Central memory CD8-positive, alpha-beta T cell (primary cell): ENCODE measurements around the gene GNB1.
A peak's percentile ranks its signal among the peaks of the same experiment; 100 is the strongest.

Source experiments
- ATAC-seq: fragments of 150-1000 bp; cut with Tn5 transposase; replicated peaks from 2 replicates; pipeline ENCODE4 v1.10.0; 2022; ENCODE audit warnings: mild to moderate bottlenecking, moderate FRiP score, moderate number of reproducible peaks; ENCODE audit not compliant: poor library complexity, severe bottlenecking; ENCODE audit errors: extremely low read depth
- DNase-seq, 2 donors: peaks; one replicate each; pipeline ENCODE4 v3.0.0; 2021; ENCODE audit warnings: low spot score in 2 of 2
- H3K27ac Mint-ChIP-seq: one replicate; pipeline ENCODE4 v1.8.0; 2022; ENCODE audit warnings: low read depth, mild to moderate bottlenecking, moderate library complexity, mixed read lengths
- H3K27me3 Mint-ChIP-seq: one replicate; pipeline ENCODE4 v1.8.0; 2022; ENCODE audit warnings: mixed read lengths
- H3K36me3 Mint-ChIP-seq: one replicate; pipeline ENCODE4 v1.8.0; 2022; ENCODE audit warnings: mild to moderate bottlenecking, moderate library complexity, mixed read lengths; ENCODE audit not compliant: insufficient read depth
- H3K4me1 Mint-ChIP-seq: one replicate; pipeline ENCODE4 v1.8.0; 2022; ENCODE audit warnings: mixed read lengths
- H3K4me3 Mint-ChIP-seq: one replicate; pipeline ENCODE4 v1.8.0; 2022; ENCODE audit warnings: mild to moderate bottlenecking, moderate library complexity, mixed read lengths
- H3K9me3 Mint-ChIP-seq: one replicate; pipeline ENCODE4 v1.8.0; 2022; ENCODE audit warnings: mixed read lengths

Gene GNB1

GRCh38 chr1:1846386-1846918 lies 44.4 kb downstream of the GNB1 start:
- no peak for DNase-seq
- peaks cover 79% of the 10 kb centered on the region for H3K4me1 Mint-ChIP-seq
- H3K27ac Mint-ChIP-seq, result peak overlapping the region; percentile 87

GRCh38 chr1:1842360-1843146 lies 48.3 kb downstream of the GNB1 start:
- Mint-ChIP-seq H3K27ac (peak overlapping the region; percentile 25), H3K9me3 (no peaks in the 10 kb centered on the region), H3K4me1 (peaks cover 62% of the 10 kb centered on the region), H3K27me3 (no peaks in the 10 kb centered on the region), H3K36me3 (peaks cover 25% of the 10 kb centered on the region), H3K4me3 (peak overlapping the region; percentile 71)
- ATAC-seq (peak; percentile 36), DNase-seq (no peak)

More at GRCh38 chr1:1846386-1846918, 44.4 kb downstream of the GNB1 start:
- H3K27me3 Mint-ChIP-seq, result no peaks in the 10 kb centered on the region
- H3K9me3 Mint-ChIP-seq, result no peaks in the 10 kb centered on the region
- no peak overlapping the region for H3K4me3 Mint-ChIP-seq
- H3K36me3 Mint-ChIP-seq, result peaks cover 16% of the 10 kb centered on the region
- no peak for ATAC-seq

- H3K27ac Mint-ChIP-seq, result peak overlapping the region; percentile 86
- H3K9me3 Mint-ChIP-seq, result no peaks in the 10 kb centered on the region
- peak overlapping the region; percentile 71 for H3K4me3 Mint-ChIP-seq
- no peaks in the 10 kb centered on the region for H3K27me3 Mint-ChIP-seq
- H3K36me3 Mint-ChIP-seq, result peaks cover 29% of the 10 kb centered on the region
- DNase-seq, result no peak
- H3K4me1 Mint-ChIP-seq, result peaks cover 52% of the 10 kb centered on the region
- ATAC-seq, result peak; percentile 24
Observed at GRCh38 chr1:1841575-1841995, 49.3 kb downstream of the GNB1 start.

GRCh38 chr1:1839311-1839965 lies 51.4 kb downstream of the GNB1 start:
- H3K4me1 Mint-ChIP-seq, result peaks cover 40% of the 10 kb centered on the region
- no peak overlapping the region for H3K27ac Mint-ChIP-seq
- H3K27me3 Mint-ChIP-seq, result no peaks in the 10 kb centered on the region
- ATAC-seq, result no peak
- H3K9me3 Mint-ChIP-seq, result no peaks in the 10 kb centered on the region
- peaks cover 36% of the 10 kb centered on the region for H3K36me3 Mint-ChIP-seq
- no peak for DNase-seq
- no peak overlapping the region for H3K4me3 Mint-ChIP-seq

GRCh38 chr1:1836119-1836518 lies 54.8 kb downstream of the GNB1 start:
- Mint-ChIP-seq H3K9me3 (no peaks in the 10 kb centered on the region), H3K4me1 (peaks cover 36% of the 10 kb centered on the region), H3K27me3 (no peaks in the 10 kb centered on the region), H3K36me3 (peaks cover 42% of the 10 kb centered on the region), H3K4me3 (no peak overlapping the region), H3K27ac (no peak overlapping the region)
- DNase-seq (no peak), ATAC-seq (no peak)

GRCh38 chr1:1835546-1835945 lies 55.3 kb downstream of the GNB1 start:
- Mint-ChIP-seq H3K4me1 (peaks cover 33% of the 10 kb centered on the region), H3K9me3 (no peaks in the 10 kb centered on the region), H3K4me3 (no peak overlapping the region), H3K36me3 (peaks cover 43% of the 10 kb centered on the region), H3K27me3 (no peaks in the 10 kb centered on the region), H3K27ac (no peak overlapping the region)
- DNase-seq, result no peak
- ATAC-seq, result no peak

GRCh38 chr1:1833916-1834325 lies 57.0 kb downstream of the GNB1 start:
- ATAC-seq (no peak), DNase-seq (no peak)
- H3K4me3 Mint-ChIP-seq, result no peak overlapping the region
- H3K27me3 Mint-ChIP-seq, result no peaks in the 10 kb centered on the region
- peaks cover 36% of the 10 kb centered on the region for H3K4me1 Mint-ChIP-seq
- no peaks in the 10 kb centered on the region for H3K9me3 Mint-ChIP-seq
- H3K27ac Mint-ChIP-seq, result no peak overlapping the region
- H3K36me3 Mint-ChIP-seq, result peaks cover 46% of the 10 kb centered on the region

GRCh38 chr1:1833456-1833855 lies 57.4 kb downstream of the GNB1 start:
- Mint-ChIP-seq H3K4me3 (no peak overlapping the region), H3K27ac (no peak overlapping the region), H3K9me3 (no peaks in the 10 kb centered on the region), H3K27me3 (no peaks in the 10 kb centered on the region), H3K4me1 (peaks cover 40% of the 10 kb centered on the region), H3K36me3 (peaks cover 46% of the 10 kb centered on the region)
- no peak for ATAC-seq
- no peak for DNase-seq

- H3K36me3 Mint-ChIP-seq, result peaks cover 46% of the 10 kb centered on the region
- H3K4me3 Mint-ChIP-seq, result no peak overlapping the region
Observed at GRCh38 chr1:1832820-1833219, 58.1 kb downstream of the GNB1 start.

GRCh38 chr1:1832166-1832565 lies 58.7 kb downstream of the GNB1 start:
- H3K36me3 Mint-ChIP-seq, result peaks cover 42% of the 10 kb centered on the region
- no peaks in the 10 kb centered on the region for H3K27me3 Mint-ChIP-seq
- no peak overlapping the region for H3K4me3 Mint-ChIP-seq
- H3K4me1 Mint-ChIP-seq, result peaks cover 43% of the 10 kb centered on the region
- DNase-seq (no peak), ATAC-seq (no peak)
- H3K27ac Mint-ChIP-seq, result peak overlapping the region; percentile 5
- H3K9me3 Mint-ChIP-seq, result no peaks in the 10 kb centered on the region

More at GRCh38 chr1:1832820-1833219, 58.1 kb downstream of the GNB1 start:
- no peak for DNase-seq
- Mint-ChIP-seq H3K27me3 (no peaks in the 10 kb centered on the region), H3K4me1 (peaks cover 42% of the 10 kb centered on the region), H3K27ac (no peak overlapping the region), H3K9me3 (no peaks in the 10 kb centered on the region)
- no peak for ATAC-seq

- Mint-ChIP-seq H3K27ac (no peak overlapping the region), H3K27me3 (no peaks in the 10 kb centered on the region), H3K36me3 (peaks cover 41% of the 10 kb centered on the region), H3K4me1 (peaks cover 40% of the 10 kb centered on the region), H3K9me3 (no peaks in the 10 kb centered on the region), H3K4me3 (no peak overlapping the region)
- DNase-seq, result no peak
- no peak for ATAC-seq
Observed at GRCh38 chr1:1827089-1827848, 63.6 kb downstream of the GNB1 start.

- no peak for DNase-seq
Observed at GRCh38 chr1:1826356-1827088, 64.4 kb downstream of the GNB1 start.

More at GRCh38 chr1:1826356-1827088, 64.4 kb downstream of the GNB1 start:
- Mint-ChIP-seq H3K27ac (peak overlapping the region; percentile 72), H3K27me3 (no peaks in the 10 kb centered on the region), H3K4me1 (peaks cover 36% of the 10 kb centered on the region), H3K36me3 (peaks cover 36% of the 10 kb centered on the region), H3K4me3 (no peak overlapping the region), H3K9me3 (no peaks in the 10 kb centered on the region)
- ATAC-seq, result no peak
